DND-41 (cell line): ENCODE data around the gene CC2D1A.

Experiments
- EZH2 ChIP-seq: IDR thresholded peaks from 3 replicates; pipeline ENCODE4 v1.6.1; 2012; ENCODE audit warnings: borderline replicate concordance, low read depth, mild to moderate bottlenecking, moderate library complexity, low read length, inconsistent platforms; ENCODE audit not compliant: severe bottlenecking
- TF ChIP-seq, protein P1 (sequence below): IDR thresholded peaks from 2 replicates; pipeline ENCODE4 v1.5.1; 2012; ENCODE audit warnings: borderline replicate concordance, low read length, moderate library complexity, mild to moderate bottlenecking; ENCODE audit not compliant: poor library complexity, severe bottlenecking; ENCODE audit errors: extremely low read depth

DNA sequence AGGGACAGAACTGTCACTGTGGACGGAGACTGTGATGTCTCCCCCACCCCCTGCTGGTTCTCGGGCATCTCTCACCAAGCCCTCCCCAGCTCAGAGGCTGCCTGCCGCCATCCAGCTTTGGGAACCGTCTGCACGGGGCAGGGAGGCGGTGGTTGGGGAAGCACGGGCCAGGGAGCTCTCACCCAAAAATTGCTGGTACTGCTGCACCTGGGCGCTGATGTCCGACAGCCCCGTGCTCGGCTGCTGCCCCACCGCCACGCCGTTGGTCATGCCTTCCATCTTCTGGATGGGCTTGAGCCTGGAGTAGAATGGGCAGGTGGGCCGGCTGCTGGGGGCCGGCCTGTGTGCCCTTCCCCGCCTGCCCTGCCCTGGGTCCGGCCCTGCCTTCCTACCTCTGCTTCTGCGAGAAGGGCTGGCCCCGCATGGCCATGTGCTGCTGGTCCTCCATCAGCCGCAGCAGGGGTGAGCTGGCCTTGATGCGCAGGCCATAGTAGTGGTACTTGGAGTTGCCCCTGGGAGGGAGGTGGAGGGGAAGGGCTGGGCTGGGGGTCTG, 62.5 kb downstream of the CC2D1A start:
- no peak for TF ChIP-seq EZH2
- TF ChIP-seq, protein P1, sequence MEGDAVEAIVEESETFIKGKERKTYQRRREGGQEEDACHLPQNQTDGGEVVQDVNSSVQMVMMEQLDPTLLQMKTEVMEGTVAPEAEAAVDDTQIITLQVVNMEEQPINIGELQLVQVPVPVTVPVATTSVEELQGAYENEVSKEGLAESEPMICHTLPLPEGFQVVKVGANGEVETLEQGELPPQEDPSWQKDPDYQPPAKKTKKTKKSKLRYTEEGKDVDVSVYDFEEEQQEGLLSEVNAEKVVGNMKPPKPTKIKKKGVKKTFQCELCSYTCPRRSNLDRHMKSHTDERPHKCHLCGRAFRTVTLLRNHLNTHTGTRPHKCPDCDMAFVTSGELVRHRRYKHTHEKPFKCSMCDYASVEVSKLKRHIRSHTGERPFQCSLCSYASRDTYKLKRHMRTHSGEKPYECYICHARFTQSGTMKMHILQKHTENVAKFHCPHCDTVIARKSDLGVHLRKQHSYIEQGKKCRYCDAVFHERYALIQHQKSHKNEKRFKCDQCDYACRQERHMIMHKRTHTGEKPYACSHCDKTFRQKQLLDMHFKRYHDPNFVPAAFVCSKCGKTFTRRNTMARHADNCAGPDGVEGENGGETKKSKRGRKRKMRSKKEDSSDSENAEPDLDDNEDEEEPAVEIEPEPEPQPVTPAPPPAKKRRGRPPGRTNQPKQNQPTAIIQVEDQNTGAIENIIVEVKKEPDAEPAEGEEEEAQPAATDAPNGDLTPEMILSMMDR = no peak
